ENCODE measurements around the gene TLN1.

- no peak for TF ChIP-seq CTCF (IDR thresholded peaks at IDR 0.05; ENCODE audit: low read depth, low read length, poor library complexity, severe bottlenecking)
- no peak for TF ChIP-seq EZH2phosphoT487 (IDR thresholded peaks at IDR 0.05; ENCODE audit: borderline replicate concordance, low read length)
These were observed 46.5 kb downstream of the TLN1 start for GRCh38 chr9:35685506-35685905.

All from DOHH2 (cell line).